ENCODE measurements around the gene IPO4. TPM values are rescaled to one million over a fixed set of nuclear protein-coding genes. Genes with fewer than 3 reads are reported as not detected.

IPO4 gene
- total and polyA plus RNA-seq, 2 of the 8 experiments (the other 6 are each of a cell fraction or from before 2014, with no cell fraction given): 55.5 to 108 TPM

DNA sequence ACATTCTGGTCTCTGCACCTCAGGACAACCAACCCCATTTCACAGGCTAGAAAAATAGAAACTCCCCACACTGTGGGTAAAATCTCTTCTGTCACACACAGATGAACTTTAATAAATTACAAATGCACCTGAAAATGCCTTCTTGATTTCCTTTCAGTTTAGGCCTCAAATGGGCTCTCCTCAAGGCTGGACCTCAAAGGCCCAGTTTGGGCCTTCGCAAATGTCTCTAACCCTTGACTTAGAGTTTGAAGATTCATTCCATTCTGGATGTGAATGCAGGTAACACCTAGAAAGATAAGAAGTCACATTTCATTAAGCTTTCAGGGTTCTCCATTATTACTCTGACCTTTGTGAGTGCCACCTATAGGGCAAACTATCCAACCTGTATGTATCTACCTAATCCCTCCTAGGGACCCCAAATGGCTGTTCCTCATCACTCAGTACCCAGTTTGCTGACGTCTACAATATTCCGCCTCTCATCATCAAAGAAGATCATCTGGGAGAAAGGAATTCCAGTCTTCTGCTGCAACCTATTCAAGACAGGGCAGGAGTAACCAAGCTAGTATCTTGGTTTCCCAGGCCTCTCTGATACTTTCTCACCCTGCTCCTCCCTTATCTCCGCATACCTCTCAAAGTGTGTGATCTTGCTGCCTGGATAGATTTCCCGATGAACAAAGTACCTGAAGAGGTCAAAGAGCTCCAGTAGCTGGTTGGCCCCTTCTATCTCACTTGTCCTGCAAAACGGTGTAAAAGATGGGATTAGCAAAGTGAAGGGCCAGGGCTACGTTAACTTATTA, 25.4 kb upstream of the IPO4 start:
- TF ChIP-seq RBBP5 (IDR thresholded peaks at IDR 0.05; ENCODE audit: borderline replicate concordance, low read depth, low read length) (no peak), BCL11A (IDR thresholded peaks at IDR 0.05; ENCODE audit: low read depth in 2 of 2, low read length in 2 of 2) (no peak), SP4 (IDR thresholded peaks at IDR 0.05; ENCODE audit: low read length) (0 out of 2 replicates have a peak, but pooled peaks have one; percentile 25), CEBPB (IDR thresholded peaks at IDR 0.05; ENCODE audit: low read depth, low read length) (no peak)
- no peak overlapping the region; the same call in 1 of the 2 replicates for H2BK15ac ChIP-seq (ENCODE audit: low read length)
- H3K79me1 ChIP-seq (ENCODE audit: low read depth, low read length): no peaks in the 10 kb centered on the region
- CTCF ChIA-PET (ENCODE audit: partially characterized antibody): interaction anchor here (1.0 to 2.1 kb wide), 11 partner anchors 10 to 118 kb away, joined by 3 to 9 read pairs (median 4); partner anchors contain the start of genes IRF9 and PSME2
- H3K14ac ChIP-seq (ENCODE audit: insufficient read length): no peak overlapping the region
- no peak overlapping the region for H3K56ac ChIP-seq (replicated peaks; ENCODE audit: insufficient read length, low read depth, low read length)
- DNase-seq (ENCODE audit: low read depth in 1 of 2, low spot score in 2 of 2): no peak
- 94% methylated on average over 7 of the region's 7 CpGs; no CpG with 5 or more reads in 1 of the 2 experiments for WGBS, 2 experiments (ENCODE audit: extremely low coverage in 1 of 2, insufficient coverage in 1 of 2, insufficient read length in 1 of 2, insufficient replicate concordance in 2 of 2, low coverage in 1 of 2, low lambda C conversion rate in 2 of 2, missing lambda C conversion rate in 1 of 2)
- H4K8ac ChIP-seq (ENCODE audit: extremely low read depth, insufficient read depth, low read length): no peak overlapping the region
- no peak overlapping the region for H2BK12ac ChIP-seq (ENCODE audit: low read depth, low read length)
- peak overlapping the region; percentile 41; the same call in 1 of the 2 replicates for H2BK5ac ChIP-seq (ENCODE audit: low read depth, low read length)
- FAIRE-seq: no peak
- no peaks in the 10 kb centered on the region for H3K9me3 ChIP-seq (ENCODE audit: insufficient read depth in 2 of 2, low read depth in 1 of 2, low read length in 1 of 2)
- peak overlapping the region; percentile 80 to 90 for H3K4me2 ChIP-seq (ENCODE audit: insufficient read depth in 1 of 2, low read depth in 2 of 2, low read length in 2 of 2)
- no peak overlapping the region for H4K91ac ChIP-seq (replicated peaks; ENCODE audit: insufficient read length, low read length)
- H2AK5ac ChIP-seq (ENCODE audit: low read depth, low read length): 0 out of 2 replicates have a peak overlapping the region, but pooled peaks have one; percentile 5
- H3K4me3 ChIP-seq (ENCODE audit: extremely low read depth in 1 of 4, insufficient read depth in 2 of 4, low read depth in 3 of 4, low read length in 4 of 4): peak overlapping the region; percentile 68 to 97 (median 92); a peak in 6 of 8 replicates
- no peak overlapping the region for H4K5ac ChIP-seq (ENCODE audit: insufficient read length, low read depth, low read length)
- POLR2A ChIA-PET (ENCODE audit: partially characterized antibody): interaction anchor here (0.9 to 11.1 kb wide), 31 partner anchors 8 to 216 kb away, joined by 3 to 119 read pairs (median 5); partner anchors contain the start of genes DHRS1, EMC9, GMPR2 and IPO4
- peaks cover 11 to 25% (median 20%) of the 10 kb centered on the region in 4 experiments; a peak in 7 of 8 replicates for H3K36me3 ChIP-seq (ENCODE audit: control insufficient read depth in 2 of 4, insufficient read depth in 4 of 4, low read length in 3 of 4)
- H3K4ac ChIP-seq (replicated peaks; ENCODE audit: insufficient read length, low read depth, low read length): peak overlapping the region; percentile 11
- peaks cover 8% of the 10 kb centered on the region for H3K23me2 ChIP-seq (ENCODE audit: low read depth, low read length)
- H2BK120ac ChIP-seq (replicated peaks; ENCODE audit: low read depth, low read length): no peak overlapping the region
- no peak overlapping the region for H2AFZ ChIP-seq (ENCODE audit: low read length)
- H3K23ac ChIP-seq (ENCODE audit: insufficient read length): no peak overlapping the region
- no peak overlapping the region for H2BK20ac ChIP-seq (ENCODE audit: low read length)
- H3K18ac ChIP-seq (ENCODE audit: extremely low read depth, low read length): no peak overlapping the region
- no peaks in the 10 kb centered on the region for H3K27me3 ChIP-seq (replicated peaks in 1 of 4; ENCODE audit: control insufficient read depth in 3 of 4, extremely low read depth in 1 of 4, insufficient read depth in 3 of 4, low read length in 3 of 4)
- H3K9ac ChIP-seq (replicated peaks in 1 of 4; ENCODE audit: extremely low read depth in 1 of 4, low read depth in 3 of 4, low read length in 3 of 4): peak overlapping the region in 3 of 4 experiments; percentile 35 to 96 (median 69); a peak in 6 of 7 replicates
- peak overlapping the region; percentile 76 for H3K27ac ChIP-seq (ENCODE audit: low read depth, low read length)
- H3K79me2 ChIP-seq (ENCODE audit: control insufficient read depth in 1 of 2, insufficient read depth in 2 of 2, low read length in 2 of 2): peaks cover 0 to 3% of the 10 kb centered on the region in 2 experiments; a peak in 1 of 4 replicates
- no peaks in the 10 kb centered on the region for H4K20me1 ChIP-seq (replicated peaks in 1 of 2; ENCODE audit: control insufficient read depth in 1 of 2, insufficient read depth in 2 of 2, low read length in 2 of 2)
- peaks cover 0 to 5% (median 2%) of the 10 kb centered on the region in 4 experiments; a peak in 1 of 7 replicates for H3K4me1 ChIP-seq (replicated peaks in 1 of 4; ENCODE audit: control insufficient read depth in 3 of 4, insufficient read depth in 4 of 4, low read length in 3 of 4)

All from H1 (cell line).